Loucy (cell line): ENCODE results near the gene NXN.

ENCODE experiments used
- H2AFZ ChIP-seq: fragments of 200-600 bp; sonication (generic); 2 replicates; pipeline ENCODE4 v1.6.0; 2016; ENCODE audit warnings: antibody characterized with exemption, mild to moderate bottlenecking, low read length, moderate library complexity
- H3F3A ChIP-seq: fragments of 200-600 bp; 2 replicates; pipeline ENCODE4 v1.6.0; 2016; ENCODE audit warnings: antibody characterized with exemption, low read depth, mild to moderate bottlenecking
- H3K27me3 ChIP-seq: fragments of 200-600 bp; sonication (generic); 2 replicates; pipeline ENCODE4 v1.6.1; 2014; ENCODE audit warnings: low read length, mild to moderate bottlenecking; ENCODE audit not compliant: insufficient read depth, poor library complexity, severe bottlenecking
- H3K36me3 ChIP-seq: fragments of 200-600 bp; sonication (generic); 2 replicates; pipeline ENCODE4 v1.6.1; 2016; ENCODE audit warnings: low read length; ENCODE audit not compliant: insufficient read depth
- H3K4me1 ChIP-seq: fragments of 200-600 bp; sonication (generic); 2 replicates; pipeline ENCODE4 v1.5.1; 2014; ENCODE audit warnings: low read length, mild to moderate bottlenecking; ENCODE audit not compliant: insufficient read depth, poor library complexity, severe bottlenecking
- H3K4me2 ChIP-seq: fragments of 200-600 bp; sonication (generic); 2 replicates; pipeline ENCODE4 v1.6.0; 2014; ENCODE audit warnings: antibody characterized with exemption, low read length, low read depth, mild to moderate bottlenecking; ENCODE audit not compliant: poor library complexity, severe bottlenecking
- H3K4me3 ChIP-seq: fragments of 200-600 bp; sonication (generic); 2 replicates; pipeline ENCODE4 v1.5.1; 2014; ENCODE audit warnings: low read length, mild to moderate bottlenecking, mixed read lengths; ENCODE audit not compliant: poor library complexity, severe bottlenecking
- H3K79me2 ChIP-seq: fragments of 200-600 bp; sonication (generic); 2 replicates; pipeline ENCODE4 v1.6.1; 2014; ENCODE audit warnings: low read length; ENCODE audit not compliant: insufficient read depth
- H3K9ac ChIP-seq: fragments of 200-600 bp; sonication (generic); 2 replicates; pipeline ENCODE4 v1.6.0; 2014; ENCODE audit warnings: mild to moderate bottlenecking, low read depth, low read length, moderate library complexity; ENCODE audit not compliant: poor library complexity, severe bottlenecking
- H3K9me2 ChIP-seq: fragments of 200-600 bp; sonication (generic); replicated peaks from 2 replicates; pipeline ENCODE4 v1.6.1; 2016; ENCODE audit warnings: low read depth, low read length, mixed read lengths
- H3K9me3 ChIP-seq: fragments of 200-600 bp; sonication (generic); 2 replicates; pipeline ENCODE4 v1.6.1; 2014; ENCODE audit warnings: mild to moderate bottlenecking, antibody characterized with exemption, low read length, low read depth; ENCODE audit not compliant: insufficient read depth
- H4K20me1 ChIP-seq: fragments of 200-600 bp; sonication (generic); 2 replicates; pipeline ENCODE4 v1.6.0; 2014; ENCODE audit warnings: antibody characterized with exemption, low read length, mild to moderate bottlenecking; ENCODE audit not compliant: insufficient read depth, poor library complexity, severe bottlenecking
- EZH2phosphoT487 ChIP-seq: fragments of 200-600 bp; IDR thresholded peaks from 2 replicates; pipeline ENCODE4 v1.6.1; 2018; ENCODE audit warnings: antibody characterized with exemption, mild to moderate bottlenecking, moderate library complexity, borderline replicate concordance
- TF ChIP-seq, protein P1 (sequence below): fragments of 200-600 bp; sonication (generic); conservative IDR thresholded peaks from 2 replicates; pipeline ENCODE4 v1.5.1; 2014; ENCODE audit warnings: mild to moderate bottlenecking, antibody characterized with exemption, low read length

NXN gene

DNA sequence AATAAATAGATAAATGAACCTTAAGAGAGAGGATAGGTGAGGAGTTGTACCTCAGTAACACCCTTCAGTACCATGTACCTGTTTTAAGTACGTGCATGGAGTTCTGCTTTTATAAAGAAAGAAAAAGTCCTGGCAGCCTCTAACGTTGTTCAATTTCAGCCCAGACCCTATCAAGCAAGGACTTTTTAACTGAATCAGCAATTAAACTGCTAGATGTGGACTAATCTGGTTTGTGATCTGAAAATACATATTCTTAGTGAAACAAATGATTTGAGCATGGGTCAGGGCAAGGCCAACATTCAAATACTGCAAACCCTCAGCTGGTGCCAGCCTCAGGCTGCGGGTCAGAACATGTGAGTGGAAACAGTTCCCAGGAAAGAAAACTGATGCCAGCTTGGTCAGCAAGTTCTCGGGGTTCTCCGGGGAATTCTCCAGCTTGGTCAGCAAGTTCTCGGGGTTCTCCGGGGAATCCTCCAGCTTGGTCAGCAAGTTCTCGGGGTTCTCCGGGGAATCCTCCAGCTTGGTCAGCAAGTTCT, 112.9 kb downstream of the NXN start:
- TF ChIP-seq EZH2phosphoT487: no peak
- Histone ChIP-seq H3K9me2 (no peaks in the 10 kb centered on the region), H3F3A (no peaks in the 10 kb centered on the region), H3K4me1 (no peaks in the 10 kb centered on the region), H2AFZ (no peak overlapping the region), H3K36me3 (no peaks in the 10 kb centered on the region), H3K4me2 (no peak overlapping the region), H3K4me3 (no peak overlapping the region), H3K9me3 (no peaks in the 10 kb centered on the region; the same call in 1 of the 2 replicates), H3K79me2 (no peaks in the 10 kb centered on the region), H4K20me1 (no peaks in the 10 kb centered on the region), H3K9ac (no peak overlapping the region), H3K27me3 (no peaks in the 10 kb centered on the region)

DNA sequence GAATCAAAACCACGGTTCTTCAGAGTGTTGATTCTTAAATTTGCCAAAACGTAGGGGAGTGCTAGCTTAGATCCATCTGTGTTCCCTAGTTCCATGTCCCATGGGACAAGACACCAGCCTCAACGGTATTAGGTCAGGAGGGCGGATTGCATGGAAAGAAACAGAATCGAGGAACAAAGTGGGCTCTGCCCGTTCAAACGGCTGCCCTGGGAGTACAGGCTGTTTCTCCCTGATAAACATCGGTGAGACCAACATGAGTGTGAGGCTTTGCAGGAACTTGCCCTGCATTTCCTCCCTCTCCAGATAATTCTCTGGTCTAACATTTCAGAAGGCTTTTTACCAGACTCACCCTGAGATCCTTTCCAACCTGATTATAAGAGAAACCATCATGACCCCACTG, 115.3 kb downstream of the NXN start:
- Histone ChIP-seq H4K20me1 (no peaks in the 10 kb centered on the region), H3K4me2 (no peak overlapping the region), H3K9ac (no peak overlapping the region), H3K79me2 (no peaks in the 10 kb centered on the region), H3K4me3 (no peak overlapping the region), H2AFZ (no peak overlapping the region), H3K4me1 (no peaks in the 10 kb centered on the region), H3K36me3 (no peaks in the 10 kb centered on the region), H3K9me2 (no peaks in the 10 kb centered on the region), H3K27me3 (no peaks in the 10 kb centered on the region), H3K9me3 (no peaks in the 10 kb centered on the region; the same call in 1 of the 2 replicates), H3F3A (no peaks in the 10 kb centered on the region)
- no peak for TF ChIP-seq EZH2phosphoT487
- TF ChIP-seq, protein P1, sequence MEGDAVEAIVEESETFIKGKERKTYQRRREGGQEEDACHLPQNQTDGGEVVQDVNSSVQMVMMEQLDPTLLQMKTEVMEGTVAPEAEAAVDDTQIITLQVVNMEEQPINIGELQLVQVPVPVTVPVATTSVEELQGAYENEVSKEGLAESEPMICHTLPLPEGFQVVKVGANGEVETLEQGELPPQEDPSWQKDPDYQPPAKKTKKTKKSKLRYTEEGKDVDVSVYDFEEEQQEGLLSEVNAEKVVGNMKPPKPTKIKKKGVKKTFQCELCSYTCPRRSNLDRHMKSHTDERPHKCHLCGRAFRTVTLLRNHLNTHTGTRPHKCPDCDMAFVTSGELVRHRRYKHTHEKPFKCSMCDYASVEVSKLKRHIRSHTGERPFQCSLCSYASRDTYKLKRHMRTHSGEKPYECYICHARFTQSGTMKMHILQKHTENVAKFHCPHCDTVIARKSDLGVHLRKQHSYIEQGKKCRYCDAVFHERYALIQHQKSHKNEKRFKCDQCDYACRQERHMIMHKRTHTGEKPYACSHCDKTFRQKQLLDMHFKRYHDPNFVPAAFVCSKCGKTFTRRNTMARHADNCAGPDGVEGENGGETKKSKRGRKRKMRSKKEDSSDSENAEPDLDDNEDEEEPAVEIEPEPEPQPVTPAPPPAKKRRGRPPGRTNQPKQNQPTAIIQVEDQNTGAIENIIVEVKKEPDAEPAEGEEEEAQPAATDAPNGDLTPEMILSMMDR: no peak

DNA sequence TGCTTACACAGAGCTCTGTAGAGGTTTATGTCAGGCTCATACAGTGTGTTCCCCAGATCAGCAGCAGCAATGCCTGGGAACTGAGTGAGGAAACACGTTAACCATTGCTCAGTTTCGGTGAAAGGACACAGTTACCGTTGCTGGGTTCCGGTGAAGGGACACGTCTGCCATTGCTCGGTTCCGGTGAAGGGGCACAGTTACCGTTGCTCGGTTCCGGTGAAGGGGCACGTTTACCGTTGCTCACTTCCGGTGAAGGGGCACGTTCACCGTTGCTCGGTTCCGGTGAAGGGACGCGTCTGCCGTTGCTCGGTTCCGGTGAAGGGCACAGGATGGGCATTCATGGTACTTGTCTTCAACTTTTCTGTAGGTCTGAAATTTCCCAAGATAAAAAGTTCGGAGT, 115.7 kb downstream of the NXN start:
- H3K4me2 ChIP-seq: no peak overlapping the region
- no peaks in the 10 kb centered on the region for H3F3A ChIP-seq
- no peaks in the 10 kb centered on the region for H3K79me2 ChIP-seq
- H3K36me3 ChIP-seq: no peaks in the 10 kb centered on the region
- H2AFZ ChIP-seq: no peak overlapping the region
- no peak overlapping the region for H3K9ac ChIP-seq
- H3K4me1 ChIP-seq: no peaks in the 10 kb centered on the region
- H3K27me3 ChIP-seq: no peaks in the 10 kb centered on the region
- TF ChIP-seq, protein P1: no peak
- TF ChIP-seq EZH2phosphoT487: no peak
- H3K9me2 ChIP-seq: no peaks in the 10 kb centered on the region
- H3K9me3 ChIP-seq: no peaks in the 10 kb centered on the region
- H3K4me3 ChIP-seq: no peak overlapping the region
- H4K20me1 ChIP-seq: no peaks in the 10 kb centered on the region

DNA sequence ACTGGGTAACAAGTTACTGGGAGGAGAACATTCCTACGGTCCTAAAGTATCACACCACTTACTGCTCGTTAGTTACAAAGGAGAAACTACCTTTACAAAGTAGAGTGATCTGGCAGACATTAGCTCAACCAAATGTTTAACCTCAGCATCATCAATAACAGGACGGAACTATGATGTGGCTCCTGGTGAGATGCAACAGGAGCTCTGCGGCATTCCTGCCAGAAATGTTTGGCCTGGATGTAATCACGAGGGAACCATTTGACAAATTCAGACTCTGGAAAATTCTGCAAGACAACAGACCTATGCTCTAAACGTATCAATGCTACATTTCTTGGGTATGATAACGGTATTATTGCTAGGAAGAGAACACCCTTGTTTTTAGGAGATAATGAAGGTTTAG, 117.0 kb downstream of the NXN start:
- H3F3A ChIP-seq: no peaks in the 10 kb centered on the region
- H3K9me2 ChIP-seq: no peaks in the 10 kb centered on the region
- H3K9me3 ChIP-seq: no peaks in the 10 kb centered on the region
- H3K9ac ChIP-seq: no peak overlapping the region
- no peaks in the 10 kb centered on the region for H3K79me2 ChIP-seq
- TF ChIP-seq EZH2phosphoT487: no peak
- TF ChIP-seq, protein P1: no peak
- no peaks in the 10 kb centered on the region for H3K36me3 ChIP-seq
- no peak overlapping the region for H3K4me2 ChIP-seq
- H2AFZ ChIP-seq: no peak overlapping the region
- no peaks in the 10 kb centered on the region for H3K27me3 ChIP-seq
- H4K20me1 ChIP-seq: no peaks in the 10 kb centered on the region
- H3K4me1 ChIP-seq: no peaks in the 10 kb centered on the region
- H3K4me3 ChIP-seq: no peak overlapping the region
